HG03342 (cell line): ENCODE data around the gene CDK15.
A peak's percentile ranks its signal among the peaks of the same experiment; 100 is the strongest.

Experiments used
- ATAC-seq: cut with Tn5 transposase; IDR thresholded peaks from one replicate; pipeline ENCODE4 v1.9.1; 2021; ENCODE audit warnings: mild to moderate bottlenecking, moderate library complexity; ENCODE audit not compliant: unreplicated experiment

CDK15 gene

DNA sequence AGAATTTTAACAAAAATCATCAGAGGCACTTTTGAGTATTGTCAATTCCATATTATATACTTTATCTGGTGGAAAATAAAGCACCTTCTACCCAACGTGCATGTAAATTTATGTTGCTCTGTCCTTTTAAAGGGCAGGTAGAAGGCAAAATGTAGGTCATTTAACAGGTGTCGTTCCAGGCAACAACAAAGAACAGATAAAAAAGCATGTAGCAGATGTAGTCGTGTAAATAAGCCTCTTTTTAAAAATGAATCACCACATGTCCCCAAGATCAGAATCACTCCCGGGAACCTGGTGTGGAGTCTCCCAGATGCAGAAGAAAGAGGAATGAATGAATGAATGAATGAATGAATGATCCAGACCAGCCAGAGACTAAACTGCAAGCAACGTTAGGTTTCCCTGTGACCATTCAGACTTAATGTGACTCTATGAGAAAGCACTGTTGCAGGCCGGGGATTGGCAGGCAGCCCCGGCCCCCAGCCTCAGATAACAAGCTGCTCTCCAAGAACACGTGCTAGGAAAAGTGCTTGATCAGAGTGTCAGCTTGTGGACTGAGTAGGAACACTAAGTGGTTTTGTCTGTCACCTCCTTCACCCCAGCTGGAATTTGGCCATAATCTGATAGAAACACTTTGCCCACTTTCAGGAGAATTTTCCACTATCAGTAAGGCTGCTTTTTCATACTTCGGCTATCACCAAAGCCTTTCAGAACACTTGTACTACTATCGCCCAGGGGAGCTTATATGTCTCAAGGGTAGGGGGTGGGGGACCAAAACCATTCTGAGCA lies 100.6 kb downstream of the CDK15 start:
- ATAC-seq: no peak

DNA sequence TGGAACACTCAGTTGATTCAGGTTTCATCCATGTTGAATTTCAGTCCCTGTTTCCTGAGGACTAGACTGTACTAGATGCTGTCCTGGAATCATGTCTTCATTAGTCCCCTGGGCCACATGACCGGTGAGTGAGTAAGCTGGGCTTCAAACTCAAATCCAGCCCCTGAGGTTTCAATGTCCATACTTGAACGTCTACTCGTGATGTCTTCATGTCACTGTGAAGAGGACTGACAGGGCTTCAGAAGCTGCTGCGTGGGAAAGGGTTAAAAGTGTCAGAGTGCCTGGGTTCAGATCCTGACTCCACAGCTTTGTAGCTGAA lies 101.2 kb downstream of the CDK15 start:
- ATAC-seq: no peak

DNA sequence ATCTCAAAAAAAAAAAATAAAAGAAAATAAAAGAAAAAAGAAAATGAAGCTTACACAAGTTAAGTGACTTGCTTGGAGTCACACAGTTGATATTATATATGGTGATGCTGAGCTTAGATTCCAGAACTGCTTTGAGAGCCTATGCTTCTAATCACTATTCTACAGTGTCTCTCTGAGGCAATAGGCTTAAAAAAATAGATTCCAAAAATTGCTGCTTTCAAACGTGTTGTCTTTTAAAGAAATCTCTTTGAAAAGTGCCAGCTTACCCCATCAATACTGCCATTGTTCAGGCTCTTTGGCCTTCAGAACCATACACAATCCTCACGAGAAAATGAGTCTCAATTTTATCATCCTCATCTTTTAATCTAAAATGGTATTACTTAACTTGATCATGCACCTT lies 102.6 kb downstream of the CDK15 start:
- no peak for ATAC-seq

DNA sequence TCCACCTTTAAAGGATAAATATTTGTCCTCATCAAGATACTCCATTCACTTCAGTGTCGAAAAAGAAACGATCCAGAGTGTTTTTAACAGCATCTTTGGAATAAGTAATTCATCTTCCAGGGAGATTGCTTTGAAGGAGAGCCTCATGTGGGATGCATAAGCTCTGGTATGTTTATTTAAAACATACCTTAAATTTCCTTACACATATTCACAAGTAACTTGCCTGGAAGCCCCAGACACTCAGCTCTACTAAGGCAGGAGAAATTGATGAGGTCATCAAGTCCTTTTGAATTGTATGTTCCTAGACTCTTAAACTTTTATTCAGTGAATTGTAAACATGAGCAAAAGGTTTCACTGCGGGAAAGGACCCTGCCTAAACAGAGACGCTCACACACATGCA lies 103.0 kb downstream of the CDK15 start:
- ATAC-seq: no peak

DNA sequence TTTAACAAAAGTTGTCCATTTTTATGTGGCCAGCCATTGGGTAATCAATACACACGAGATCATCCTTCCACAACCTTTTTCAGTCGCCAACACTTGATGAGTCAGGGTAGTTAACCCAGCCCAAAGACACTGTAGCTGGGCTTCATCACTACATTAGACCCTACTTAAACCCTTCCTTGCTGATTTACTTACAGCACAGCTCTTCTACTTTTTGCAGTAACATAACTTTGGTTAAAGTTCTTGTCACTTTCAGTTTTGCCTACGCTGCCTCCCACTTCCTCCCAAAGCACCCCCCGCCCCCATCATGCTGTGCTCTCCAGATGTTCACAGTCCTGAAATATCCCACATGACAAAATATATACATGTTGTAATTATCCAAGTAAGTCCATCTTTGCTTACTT lies 103.6 kb downstream of the CDK15 start:
- no peak for ATAC-seq

DNA sequence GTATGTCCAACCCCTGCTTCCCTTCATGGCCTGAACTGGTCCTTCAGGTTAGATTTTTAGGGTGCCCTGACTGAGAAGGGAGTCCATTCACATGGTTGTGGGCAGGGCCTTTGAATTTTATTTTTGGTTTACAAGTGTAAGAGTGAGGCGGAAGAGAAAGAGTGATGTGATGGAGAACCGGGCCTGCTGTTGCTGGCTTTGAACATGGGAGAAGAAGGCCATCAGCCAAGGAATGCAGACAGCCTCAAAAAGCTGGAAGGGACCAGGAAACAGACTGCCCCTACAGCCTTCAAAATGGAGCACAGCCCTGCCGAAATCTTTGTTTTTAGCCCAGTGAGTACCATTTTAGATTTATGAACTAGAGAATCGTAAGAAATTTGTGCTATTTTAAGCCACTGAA lies 105.0 kb downstream of the CDK15 start:
- no peak for ATAC-seq

DNA sequence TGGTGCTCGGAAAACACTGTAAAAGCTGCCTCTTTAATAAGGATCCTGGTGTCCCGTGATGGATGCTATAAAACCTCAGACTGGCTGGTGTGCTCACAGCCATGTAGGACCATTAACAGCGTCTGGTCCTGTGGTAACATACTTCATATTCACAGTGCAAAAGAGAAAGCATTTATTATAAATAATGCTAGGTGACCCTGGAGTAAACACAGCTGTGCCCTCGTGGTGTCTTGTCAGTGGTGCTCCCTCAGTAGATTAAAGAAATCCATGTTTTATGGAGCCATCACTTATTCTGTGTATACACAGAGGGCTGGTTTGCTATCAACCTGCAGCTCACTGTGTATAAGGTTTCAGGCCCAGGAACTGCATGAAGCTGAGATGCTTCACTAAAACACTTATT lies 106.9 kb downstream of the CDK15 start:
- no peak for ATAC-seq

DNA sequence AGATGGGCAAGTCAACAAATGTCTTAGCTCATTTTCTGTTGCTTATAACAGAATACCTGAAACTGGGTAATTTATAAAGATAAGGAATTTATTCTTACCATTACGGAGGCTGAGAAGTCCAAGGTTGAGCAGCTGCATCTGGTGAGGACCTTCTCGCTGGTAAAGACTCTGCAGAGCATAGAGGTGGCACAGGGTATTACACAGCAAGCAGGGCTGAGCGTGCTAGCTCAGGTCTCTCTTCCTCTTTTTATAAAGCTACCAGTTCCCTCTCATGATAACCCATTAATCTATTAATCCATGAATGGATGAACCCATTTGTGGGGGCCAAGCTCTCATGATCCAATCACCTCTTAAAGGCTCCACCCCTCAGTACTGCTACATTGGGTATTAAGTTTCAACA lies 109.1 kb downstream of the CDK15 start:
- ATAC-seq: peak; percentile 94

DNA sequence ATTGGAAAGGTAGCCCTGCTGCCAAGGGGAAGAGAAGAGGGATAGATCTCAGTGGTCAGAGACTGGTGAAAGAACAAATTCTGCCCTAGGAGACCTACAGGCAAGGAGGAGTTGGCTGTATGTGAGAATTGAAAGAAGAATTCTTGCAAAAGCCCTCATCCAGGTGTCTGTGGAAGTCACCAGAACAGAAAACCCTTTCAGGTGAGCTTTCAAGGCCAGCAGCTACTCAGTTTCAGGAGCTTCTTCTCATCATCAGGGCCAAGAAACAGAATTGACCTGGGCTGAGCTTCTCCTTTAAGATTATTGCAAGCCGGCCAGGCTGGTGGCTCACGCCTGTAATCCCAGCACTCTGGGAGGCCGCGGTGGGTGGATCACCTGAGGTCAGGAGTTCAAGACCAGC lies 110.2 kb downstream of the CDK15 start:
- no peak for ATAC-seq

DNA sequence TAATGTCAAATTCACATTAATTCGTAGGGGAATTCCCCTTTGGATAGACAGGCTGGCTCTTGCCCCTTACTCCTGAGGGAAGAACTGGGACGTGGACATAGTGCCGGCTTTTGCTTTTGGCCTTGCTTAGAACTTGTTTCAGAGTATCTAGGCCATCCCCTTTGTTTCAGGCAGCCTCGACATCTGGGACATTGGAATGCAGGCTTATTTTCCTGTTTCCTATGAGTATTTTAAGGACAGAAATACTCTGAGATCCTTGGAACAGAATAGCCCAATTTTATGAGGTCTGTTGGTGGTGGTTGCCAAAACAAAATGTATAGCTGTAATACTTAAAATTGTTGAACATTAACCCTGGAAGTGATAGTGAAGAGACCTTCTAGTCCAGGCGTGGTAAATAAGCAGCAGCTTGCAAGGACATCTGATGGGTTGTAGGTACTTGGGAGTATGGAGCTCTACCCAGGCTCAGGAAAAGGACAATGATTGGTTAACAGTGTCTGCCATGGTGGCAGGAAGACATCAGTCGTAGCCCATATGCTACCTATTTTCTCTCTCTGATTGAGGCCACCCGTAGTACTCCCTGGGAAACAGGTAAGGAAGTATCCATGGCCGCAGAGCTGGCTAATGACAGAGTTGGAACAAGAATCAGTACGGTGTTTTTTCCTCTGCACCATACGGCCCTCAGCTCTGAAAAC lies 112.4 kb downstream of the CDK15 start:
- no peak for ATAC-seq

DNA sequence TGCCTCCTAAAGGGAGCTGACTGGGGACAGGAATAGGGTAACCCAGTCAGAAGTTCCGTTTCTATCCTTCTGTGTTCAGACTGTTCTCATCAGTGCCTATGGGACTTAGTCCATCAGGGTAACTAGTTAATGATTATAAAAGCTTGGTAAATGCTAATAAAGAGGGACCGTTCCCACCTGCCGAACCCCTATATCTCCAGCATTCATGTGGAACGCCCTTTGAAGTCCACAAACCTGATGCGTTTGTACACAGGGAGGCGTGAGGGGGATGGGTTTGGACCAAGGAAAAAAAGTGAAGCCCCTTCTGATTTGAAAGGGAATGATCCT lies 112.9 kb downstream of the CDK15 start:
- ATAC-seq: no peak

DNA sequence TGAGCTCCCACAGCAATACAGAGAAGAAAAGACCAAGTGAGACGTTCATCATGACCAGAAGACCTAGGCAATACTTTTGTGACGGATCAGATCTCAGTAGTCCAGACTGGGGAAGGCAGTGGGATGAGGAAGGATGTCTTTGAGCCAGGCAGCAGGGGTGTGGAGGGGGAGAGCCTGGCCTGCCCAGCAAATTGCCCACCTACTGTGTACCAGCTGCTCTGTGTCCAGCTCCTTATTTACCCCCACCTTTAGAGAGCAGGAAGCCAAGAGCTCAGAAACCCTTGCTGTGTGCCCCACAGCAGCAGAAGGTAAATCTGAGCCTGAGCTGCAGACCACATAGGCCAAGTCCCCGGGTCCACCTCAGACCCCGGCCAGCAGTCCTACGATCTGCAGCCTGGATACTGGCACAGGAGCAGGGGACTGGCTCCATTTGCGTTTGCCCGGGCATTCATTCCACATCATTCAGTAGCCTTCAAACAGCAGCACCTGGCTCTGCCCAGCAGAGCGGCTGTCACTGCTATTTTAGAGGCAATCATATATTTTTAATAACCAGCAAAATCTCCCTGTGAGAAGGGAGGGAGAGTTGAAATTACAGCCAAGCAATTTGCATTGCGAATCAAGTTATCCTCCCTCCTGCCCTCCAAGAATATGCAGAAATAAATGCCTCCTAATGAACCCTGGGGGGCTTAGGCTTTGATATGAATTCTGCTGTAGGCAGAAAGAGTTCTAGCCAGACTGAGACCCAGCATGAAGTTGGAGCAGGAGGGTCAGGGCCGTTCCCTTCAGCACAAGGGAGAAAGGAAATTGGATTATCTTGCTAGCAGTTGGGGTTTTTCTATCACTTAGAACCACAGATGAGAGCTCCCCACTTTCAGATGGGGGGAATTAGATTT lies 117.3 kb downstream of the CDK15 start:
- ATAC-seq: no peak

DNA sequence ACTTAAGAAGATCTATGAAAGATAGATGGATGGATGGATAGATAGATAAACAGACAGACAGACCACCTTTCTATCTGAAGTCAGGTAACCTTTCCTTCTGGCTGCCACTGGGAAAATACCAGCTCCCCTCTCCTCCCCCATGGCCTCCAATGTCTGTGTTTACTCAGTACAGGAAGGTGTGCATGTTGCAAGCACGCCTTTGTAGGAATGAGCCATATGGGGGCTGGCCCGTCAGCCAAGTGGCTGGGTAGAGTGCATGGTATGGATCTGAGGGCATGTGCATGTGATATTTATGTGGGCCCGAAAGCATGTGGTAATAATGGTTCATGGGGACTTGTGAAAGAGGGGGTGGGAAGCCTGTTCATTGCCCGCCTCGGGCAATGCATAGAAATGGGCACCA lies 118.1 kb downstream of the CDK15 start:
- ATAC-seq: no peak

DNA sequence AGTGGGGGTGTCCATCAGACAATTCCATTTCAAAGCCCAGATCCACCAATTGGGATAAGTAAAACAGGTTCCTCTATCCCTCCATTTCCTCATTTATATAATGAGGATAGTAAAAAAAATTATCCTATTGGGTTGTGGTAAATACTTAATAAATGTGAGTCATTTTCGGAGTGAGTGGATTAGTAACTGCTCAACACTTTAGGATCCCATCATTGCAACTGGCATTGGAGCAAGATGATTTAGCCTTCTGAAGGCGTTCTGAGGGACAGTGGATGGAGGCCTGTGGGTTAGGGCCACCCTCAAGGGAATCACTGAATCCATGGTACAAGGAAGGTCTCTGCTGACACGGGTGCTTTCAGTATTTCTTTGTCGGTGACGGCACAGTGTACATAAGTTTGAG lies 118.7 kb downstream of the CDK15 start:
- no peak for ATAC-seq

DNA sequence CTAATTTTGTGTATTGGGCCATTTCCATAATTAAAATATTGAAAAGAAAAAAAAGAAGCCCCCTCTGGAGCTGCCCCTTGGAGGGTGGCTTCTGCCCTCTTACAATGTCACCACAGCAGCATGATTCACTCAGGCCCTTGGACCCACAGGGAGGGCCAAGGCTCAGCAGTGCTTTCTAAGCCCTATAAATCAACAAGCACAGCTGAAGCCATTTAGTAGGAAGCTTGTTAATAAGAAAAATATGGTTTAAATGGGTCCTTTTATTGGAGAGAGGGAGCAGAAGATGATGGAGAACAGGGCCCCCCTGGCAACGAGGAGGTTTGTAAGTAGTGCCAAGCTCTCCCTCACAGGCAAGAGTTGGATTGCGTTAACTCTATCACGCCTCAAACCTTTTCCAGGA lies 119.7 kb downstream of the CDK15 start:
- ATAC-seq: no peak

DNA sequence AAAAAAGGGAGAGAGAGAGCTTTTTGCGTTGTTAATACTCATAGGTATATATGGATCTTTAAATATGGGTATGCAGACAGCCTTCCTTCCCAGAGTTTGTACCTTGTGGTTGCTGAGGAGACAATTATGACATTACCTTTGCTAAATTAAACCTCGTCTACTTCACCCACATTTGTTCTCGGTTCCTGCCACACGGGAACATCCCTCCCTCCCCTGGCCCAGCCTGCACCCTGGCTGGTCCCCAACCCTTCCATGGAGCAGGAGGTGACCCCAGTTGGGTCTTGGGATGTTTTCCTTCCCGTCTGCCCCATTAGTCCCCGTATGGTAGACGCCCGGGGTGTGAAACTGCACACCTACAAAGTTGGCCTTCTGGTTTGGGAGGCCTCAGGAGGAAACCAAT lies 122.0 kb downstream of the CDK15 start:
- no peak for ATAC-seq

DNA sequence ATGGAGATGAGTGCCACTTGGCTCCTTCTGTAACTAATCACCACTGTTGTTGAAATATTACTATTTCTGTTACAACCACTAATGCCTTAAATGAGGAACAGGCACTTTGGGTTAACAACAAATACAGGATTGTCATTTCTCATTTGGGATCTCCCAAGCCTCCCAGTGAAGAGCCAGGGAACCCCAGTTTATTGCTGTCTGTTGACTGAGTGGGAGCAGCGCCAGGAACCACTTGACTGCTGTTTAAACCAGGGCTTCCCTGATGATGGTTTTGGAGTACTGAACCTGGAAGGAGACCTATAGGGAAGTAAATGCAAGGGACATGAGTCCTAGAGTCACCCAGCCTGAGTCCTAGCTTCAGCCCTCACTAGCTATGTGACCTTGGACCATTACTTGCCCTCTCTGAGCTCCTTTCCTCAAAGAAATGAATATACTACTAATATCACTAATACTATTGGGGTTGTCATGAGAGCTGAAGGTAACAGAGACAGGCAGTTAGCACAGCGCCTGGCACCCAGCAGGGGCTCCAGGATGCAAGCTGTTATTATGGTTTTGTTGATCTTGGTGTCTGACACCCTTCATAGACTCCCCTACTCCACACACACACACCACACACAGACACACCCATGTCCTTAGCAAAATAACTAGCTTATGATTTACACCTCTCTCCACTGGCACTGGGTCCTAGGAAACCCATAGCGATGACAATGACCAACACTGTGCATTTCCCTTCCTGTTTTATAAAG lies 123.1 kb downstream of the CDK15 start:
- no peak for ATAC-seq

DNA sequence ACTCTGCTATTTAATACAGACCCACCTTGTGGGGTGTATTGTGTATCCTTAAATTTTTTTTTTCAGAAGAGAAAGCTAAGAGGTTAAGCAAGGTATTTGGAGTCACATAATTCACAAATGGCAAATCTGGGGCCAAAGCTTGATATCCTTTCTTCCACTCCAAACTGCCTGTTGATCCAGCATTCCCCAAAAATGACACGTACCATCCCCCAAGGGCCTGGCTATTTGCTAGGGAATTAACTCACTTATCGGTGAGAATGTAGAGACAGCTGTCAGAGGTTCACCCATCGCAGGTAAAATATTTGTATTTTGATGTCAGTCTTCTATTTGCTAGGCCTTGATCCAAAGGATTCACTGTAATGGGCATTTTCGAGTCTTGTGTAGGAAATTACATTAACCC lies 123.7 kb downstream of the CDK15 start:
- no peak for ATAC-seq

DNA sequence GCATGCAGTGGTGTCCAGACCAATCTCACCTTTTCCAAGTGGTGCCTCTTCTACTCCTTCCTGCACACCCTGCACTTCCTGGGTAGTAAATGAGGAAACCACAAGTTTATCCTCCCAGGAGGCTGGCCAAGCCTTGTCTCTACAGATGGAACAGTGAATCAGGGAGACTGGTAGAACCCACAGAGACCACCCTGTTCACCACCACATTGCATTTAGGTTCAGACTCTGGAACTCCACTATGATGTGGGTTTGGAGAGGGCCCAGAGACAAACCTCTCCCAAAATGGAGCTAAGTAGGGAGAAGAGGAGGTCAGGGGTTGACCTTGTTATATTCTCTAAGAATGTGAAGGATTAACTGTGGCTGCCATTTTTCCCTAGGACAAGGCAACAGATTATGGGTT lies 124.5 kb downstream of the CDK15 start:
- ATAC-seq: no peak

DNA sequence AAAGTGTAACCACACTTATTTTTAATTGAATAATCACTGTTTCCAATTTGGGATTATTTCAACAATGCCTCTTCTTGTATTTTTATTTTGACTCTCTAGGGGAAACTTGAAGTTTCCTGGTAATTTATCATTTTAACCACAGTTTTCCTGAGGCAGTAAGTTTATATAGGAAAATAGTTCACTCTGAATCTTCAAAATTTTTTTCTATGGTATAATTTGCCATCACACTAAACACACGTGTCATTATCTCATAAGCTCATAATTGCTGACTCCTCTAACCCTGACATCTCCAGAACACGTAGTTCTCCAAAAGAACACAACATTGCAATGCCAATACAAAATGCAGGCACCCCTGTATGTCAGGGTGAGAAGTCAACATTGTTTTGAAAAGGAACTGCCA lies 125.1 kb downstream of the CDK15 start:
- no peak for ATAC-seq

DNA sequence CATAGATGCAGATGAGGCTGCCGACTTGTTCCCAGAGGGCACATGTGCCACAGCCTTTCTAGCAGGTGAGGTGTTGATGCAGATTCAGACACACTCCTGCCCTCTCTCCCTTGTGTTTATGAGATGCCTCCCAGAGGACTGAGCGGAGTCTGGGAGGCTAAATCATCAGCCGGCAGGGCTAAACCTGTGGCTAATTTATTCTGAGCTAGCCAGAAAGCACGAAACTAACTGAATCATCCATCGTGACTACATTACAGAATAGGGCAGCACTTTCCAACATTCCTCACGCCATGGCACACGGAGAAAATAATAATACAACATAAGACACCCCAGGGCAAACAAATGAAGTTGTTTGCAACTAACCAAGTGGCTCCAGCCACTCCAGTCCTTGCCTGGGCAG lies 125.6 kb downstream of the CDK15 start:
- ATAC-seq: no peak
